ENCODE measurements around the gene C16orf92. TPM values are rescaled to one million over a fixed set of nuclear protein-coding genes. Genes with fewer than 3 reads are reported as not detected.

C16orf92 gene
- total and polyA plus RNA-seq, 2 experiments from 2014 or later, result 0.34 TPM; not detected in 1

DNA sequence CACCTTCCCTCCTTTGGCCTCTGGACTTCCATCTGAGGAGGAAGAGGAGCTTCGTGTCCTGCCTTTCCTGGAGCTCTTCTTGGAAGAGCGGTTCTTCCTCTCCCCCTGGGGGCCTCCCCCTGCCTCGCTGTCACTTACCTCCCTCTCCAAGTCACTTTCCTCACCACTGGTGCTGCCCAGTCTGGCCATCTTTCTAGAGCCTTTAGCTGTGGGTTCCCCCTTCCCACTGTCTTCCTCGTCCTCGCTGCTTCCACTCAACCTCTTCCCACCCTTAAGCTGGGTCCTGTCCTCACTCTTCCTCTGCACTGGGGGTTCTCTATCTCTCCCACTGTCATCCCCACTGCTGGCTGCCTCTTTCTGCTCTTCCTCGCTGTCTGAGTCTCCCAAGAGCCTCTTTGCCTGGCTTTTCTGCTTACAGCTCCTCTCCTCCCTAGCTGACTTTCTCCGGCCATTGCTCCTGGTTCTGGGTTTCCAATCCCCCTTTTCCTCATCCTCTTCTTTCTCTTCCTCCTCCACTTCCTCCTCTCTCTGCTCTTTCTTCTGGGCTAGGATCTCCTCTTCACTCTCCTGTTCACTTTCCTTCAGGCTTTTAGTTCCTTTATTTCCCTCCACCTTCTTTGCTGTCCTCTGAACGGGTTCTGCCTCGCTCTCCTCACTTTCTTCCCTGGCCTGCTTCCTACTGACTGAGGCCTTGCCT is 28.9 kb upstream of the C16orf92 start (continued):
- TF ChIP-seq, protein P1, sequence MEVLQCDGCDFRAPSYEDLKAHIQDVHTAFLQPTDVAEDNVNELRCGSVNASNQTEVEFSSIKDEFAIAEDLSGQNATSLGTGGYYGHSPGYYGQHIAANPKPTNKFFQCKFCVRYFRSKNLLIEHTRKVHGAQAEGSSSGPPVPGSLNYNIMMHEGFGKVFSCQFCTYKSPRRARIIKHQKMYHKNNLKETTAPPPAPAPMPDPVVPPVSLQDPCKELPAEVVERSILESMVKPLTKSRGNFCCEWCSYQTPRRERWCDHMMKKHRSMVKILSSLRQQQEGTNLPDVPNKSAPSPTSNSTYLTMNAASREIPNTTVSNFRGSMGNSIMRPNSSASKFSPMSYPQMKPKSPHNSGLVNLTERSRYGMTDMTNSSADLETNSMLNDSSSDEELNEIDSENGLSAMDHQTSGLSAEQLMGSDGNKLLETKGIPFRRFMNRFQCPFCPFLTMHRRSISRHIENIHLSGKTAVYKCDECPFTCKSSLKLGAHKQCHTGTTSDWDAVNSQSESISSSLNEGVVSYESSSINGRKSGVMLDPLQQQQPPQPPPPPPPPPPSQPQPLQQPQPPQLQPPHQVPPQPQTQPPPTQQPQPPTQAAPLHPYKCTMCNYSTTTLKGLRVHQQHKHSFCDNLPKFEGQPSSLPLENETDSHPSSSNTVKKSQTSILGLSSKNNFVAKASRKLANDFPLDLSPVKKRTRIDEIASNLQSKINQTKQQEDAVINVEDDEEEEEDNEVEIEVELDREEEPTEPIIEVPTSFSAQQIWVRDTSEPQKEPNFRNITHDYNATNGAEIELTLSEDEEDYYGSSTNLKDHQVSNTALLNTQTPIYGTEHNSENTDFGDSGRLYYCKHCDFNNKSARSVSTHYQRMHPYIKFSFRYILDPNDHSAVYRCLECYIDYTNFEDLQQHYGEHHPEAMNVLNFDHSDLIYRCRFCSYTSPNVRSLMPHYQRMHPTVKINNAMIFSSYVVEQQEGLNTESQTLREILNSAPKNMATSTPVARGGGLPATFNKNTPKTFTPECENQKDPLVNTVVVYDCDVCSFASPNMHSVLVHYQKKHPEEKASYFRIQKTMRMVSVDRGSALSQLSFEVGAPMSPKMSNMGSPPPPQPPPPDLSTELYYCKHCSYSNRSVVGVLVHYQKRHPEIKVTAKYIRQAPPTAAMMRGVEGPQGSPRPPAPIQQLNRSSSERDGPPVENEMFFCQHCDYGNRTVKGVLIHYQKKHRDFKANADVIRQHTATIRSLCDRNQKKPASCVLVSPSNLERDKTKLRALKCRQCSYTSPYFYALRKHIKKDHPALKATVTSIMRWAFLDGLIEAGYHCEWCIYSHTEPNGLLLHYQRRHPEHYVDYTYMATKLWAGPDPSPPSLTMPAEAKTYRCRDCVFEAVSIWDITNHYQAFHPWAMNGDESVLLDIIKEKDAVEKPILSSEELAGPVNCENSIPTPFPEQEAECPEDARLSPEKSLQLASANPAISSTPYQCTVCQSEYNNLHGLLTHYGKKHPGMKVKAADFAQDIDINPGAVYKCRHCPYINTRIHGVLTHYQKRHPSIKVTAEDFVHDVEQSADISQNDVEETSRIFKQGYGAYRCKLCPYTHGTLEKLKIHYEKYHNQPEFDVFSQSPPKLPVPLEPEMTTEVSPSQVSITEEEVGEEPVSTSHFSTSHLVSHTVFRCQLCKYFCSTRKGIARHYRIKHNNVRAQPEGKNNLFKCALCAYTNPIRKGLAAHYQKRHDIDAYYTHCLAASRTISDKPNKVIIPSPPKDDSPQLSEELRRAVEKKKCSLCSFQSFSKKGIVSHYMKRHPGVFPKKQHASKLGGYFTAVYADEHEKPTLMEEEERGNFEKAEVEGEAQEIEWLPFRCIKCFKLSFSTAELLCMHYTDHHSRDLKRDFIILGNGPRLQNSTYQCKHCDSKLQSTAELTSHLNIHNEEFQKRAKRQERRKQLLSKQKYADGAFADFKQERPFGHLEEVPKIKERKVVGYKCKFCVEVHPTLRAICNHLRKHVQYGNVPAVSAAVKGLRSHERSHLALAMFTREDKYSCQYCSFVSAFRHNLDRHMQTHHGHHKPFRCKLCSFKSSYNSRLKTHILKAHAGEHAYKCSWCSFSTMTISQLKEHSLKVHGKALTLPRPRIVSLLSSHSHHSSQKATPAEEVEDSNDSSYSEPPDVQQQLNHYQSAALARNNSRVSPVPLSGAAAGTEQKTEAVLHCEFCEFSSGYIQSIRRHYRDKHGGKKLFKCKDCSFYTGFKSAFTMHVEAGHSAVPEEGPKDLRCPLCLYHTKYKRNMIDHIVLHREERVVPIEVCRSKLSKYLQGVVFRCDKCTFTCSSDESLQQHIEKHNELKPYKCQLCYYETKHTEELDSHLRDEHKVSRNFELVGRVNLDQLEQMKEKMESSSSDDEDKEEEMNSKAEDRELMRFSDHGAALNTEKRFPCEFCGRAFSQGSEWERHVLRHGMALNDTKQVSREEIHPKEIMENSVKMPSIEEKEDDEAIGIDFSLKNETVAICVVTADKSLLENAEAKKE (CRISPR knock-in tag; IDR thresholded peaks at IDR 0.05), result no peak
- no peak for TF ChIP-seq ZNF114 (CRISPR knock-in tag; IDR thresholded peaks at IDR 0.05)
- TF ChIP-seq, protein P2, sequence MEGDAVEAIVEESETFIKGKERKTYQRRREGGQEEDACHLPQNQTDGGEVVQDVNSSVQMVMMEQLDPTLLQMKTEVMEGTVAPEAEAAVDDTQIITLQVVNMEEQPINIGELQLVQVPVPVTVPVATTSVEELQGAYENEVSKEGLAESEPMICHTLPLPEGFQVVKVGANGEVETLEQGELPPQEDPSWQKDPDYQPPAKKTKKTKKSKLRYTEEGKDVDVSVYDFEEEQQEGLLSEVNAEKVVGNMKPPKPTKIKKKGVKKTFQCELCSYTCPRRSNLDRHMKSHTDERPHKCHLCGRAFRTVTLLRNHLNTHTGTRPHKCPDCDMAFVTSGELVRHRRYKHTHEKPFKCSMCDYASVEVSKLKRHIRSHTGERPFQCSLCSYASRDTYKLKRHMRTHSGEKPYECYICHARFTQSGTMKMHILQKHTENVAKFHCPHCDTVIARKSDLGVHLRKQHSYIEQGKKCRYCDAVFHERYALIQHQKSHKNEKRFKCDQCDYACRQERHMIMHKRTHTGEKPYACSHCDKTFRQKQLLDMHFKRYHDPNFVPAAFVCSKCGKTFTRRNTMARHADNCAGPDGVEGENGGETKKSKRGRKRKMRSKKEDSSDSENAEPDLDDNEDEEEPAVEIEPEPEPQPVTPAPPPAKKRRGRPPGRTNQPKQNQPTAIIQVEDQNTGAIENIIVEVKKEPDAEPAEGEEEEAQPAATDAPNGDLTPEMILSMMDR (conservative IDR thresholded peaks at IDR 0.05; ENCODE audit: low read depth in 2 of 2), result no peak
- TF ChIP-seq STAT1 (IDR thresholded peaks at IDR 0.05; ENCODE audit: unreplicated experiment), result no peak
- no peak for TF ChIP-seq JUNB (IDR thresholded peaks at IDR 0.05; ENCODE audit: unreplicated experiment)
- TF ChIP-seq EZH2 (IDR thresholded peaks at IDR 0.05; ENCODE audit: low read depth, unreplicated experiment), result no peak
- TF ChIP-seq, protein P3, sequence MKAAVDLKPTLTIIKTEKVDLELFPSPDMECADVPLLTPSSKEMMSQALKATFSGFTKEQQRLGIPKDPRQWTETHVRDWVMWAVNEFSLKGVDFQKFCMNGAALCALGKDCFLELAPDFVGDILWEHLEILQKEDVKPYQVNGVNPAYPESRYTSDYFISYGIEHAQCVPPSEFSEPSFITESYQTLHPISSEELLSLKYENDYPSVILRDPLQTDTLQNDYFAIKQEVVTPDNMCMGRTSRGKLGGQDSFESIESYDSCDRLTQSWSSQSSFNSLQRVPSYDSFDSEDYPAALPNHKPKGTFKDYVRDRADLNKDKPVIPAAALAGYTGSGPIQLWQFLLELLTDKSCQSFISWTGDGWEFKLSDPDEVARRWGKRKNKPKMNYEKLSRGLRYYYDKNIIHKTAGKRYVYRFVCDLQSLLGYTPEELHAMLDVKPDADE (IDR thresholded peaks at IDR 0.05), result no peak
- TF ChIP-seq ZNF331 (CRISPR knock-in tag; IDR thresholded peaks at IDR 0.05; ENCODE audit: low read depth), result no peak
- no peak for TF ChIP-seq POLR2AphosphoS5 (IDR thresholded peaks at IDR 0.05; ENCODE audit: low read depth)
